HG02623 (cell line): ENCODE results near the gene SLC16A3.
A peak's percentile ranks its signal among the peaks of the same experiment; 100 is the strongest.

ENCODE experiments used
- ATAC-seq: cut with Tn5 transposase; IDR thresholded peaks from one replicate; pipeline ENCODE4 v1.9.1; 2021; ENCODE audit warnings: moderate library complexity; ENCODE audit not compliant: unreplicated experiment

SLC16A3 gene

GRCh38 chr17:82221341-82221902 is 7.4 kb upstream of the SLC16A3 start:
- ATAC-seq: no peak

- no peak for ATAC-seq
Observed at GRCh38 chr17:82222816-82223215, 6.0 kb upstream of the SLC16A3 start.

GRCh38 chr17:82223517-82223916 is 5.3 kb upstream of the SLC16A3 start:
- no peak for ATAC-seq

DNA sequence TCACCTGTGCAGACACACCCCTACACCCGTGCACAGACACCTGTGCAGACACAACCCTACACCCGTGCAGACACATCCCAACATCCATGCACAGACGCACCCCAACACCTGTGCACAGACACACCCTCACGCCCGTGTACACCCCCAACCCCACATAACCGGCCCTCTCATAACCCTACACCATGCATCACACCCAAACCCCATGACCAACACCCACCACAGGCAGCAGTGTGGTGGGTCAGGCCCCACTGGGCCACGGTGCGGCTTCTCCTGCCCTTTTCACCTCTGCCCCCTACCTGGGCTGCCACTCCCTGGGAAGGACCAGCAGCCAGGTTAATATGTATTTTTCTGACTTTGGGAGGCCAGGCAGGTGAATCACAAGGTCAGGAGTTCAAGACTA is 4.2 kb upstream of the SLC16A3 start:
- no peak for ATAC-seq

- no peak for ATAC-seq
Observed at GRCh38 chr17:82225368-82226029, 3.3 kb upstream of the SLC16A3 start.

DNA sequence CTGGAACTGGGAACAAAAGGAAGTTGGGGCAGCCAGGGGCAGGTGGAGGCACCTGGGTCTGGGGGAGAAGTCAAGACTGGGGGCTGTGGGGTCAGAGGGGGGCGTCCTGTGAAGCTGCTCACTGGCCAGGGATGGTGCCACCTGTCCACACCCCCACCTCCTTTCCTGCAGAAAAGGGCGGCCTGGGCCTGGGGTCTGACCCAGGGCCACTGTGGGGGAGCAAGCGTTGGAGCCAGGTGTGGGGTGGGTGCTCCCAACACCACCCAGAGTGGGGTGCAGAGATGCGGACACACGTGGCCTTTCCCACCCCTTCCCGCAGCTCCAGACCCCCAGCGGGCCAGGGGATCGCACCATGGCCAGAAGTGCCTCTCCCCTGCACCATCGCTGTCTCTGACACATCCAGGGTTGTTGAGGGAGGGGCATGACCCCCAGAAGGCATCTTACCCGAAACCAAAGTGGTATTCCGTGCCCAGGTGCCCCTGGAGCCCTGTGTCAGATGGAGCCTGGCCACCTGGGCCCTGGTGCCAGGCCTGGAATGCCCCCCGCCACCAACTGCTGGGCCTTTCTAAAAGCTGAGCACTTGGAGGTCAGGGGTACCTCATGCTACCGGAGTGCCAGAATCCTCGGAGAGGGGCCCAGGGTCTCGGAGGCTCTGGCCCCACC is 2.6 kb upstream of the SLC16A3 start:
- ATAC-seq: no peak

- no peak for ATAC-seq
Observed at GRCh38 chr17:82226809-82227628, 1.8 kb upstream of the SLC16A3 start.

DNA sequence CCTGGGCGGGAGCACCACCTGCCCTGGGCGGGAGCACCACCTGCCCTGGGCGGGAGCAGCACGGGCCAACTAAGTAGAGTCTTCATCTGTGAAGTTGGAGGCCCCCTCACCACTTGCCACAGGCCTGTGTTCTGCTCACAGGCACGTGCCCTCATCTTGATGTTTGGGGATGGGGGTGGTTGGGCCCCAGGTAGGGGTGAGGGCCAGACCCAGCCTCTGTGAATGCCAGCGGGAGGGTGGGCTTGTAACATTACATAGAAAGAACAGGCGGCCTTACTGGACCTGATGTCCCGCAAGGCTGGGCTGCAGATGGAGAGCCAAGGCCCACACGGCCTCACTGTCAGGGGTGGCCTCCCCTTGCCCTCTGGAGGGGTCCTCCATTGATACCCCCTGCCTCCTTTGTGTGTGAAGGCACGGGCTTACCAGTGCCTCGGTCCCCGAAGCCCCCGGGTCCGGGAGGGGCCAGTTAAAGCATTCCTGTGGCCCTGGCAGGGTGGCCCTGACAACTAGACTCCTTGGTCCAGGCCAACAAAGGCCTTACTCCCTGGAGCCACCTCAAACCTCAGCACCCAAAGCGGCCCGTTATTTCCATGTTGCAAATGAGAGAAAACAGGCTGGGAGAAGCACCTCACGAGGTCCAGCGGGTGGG is 1.1 kb upstream of the SLC16A3 start:
- no peak for ATAC-seq

DNA sequence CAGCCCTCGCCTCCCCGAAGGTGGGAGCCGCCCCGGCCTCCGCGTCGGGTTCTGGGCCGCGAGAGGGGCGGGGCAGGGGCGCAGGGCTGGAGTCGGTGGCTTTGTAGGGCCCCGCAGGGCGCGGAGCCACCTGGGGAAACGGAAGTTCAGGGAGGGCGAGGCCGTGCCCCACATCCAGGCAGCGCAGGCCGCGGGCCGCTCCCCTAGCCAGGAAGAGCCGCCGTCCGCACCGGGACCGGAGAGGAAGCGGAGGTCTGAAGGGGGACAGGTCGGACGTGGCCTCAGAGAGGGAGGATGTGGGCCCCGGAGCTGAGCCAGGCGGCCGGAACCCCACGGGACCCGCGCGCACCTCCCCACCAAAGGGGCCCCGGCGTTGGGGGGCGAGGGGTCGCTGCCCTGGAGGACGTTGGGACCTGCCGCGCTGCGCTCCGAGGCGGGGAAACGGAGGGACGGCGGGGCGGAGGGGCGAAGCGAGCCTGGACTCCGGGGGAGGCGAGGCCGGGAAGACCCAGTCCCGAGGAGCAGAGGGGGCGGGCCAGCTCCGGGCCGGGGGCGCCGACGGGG is 482 bp upstream of the SLC16A3 start:
- peak; percentile 24 for ATAC-seq

GRCh38 chr17:82229698-82230608 is 1.1 kb downstream of the SLC16A3 start:
- no peak for ATAC-seq

- peak; percentile 39 for ATAC-seq
Observed at GRCh38 chr17:82230609-82231311, 1.9 kb downstream of the SLC16A3 start.

DNA sequence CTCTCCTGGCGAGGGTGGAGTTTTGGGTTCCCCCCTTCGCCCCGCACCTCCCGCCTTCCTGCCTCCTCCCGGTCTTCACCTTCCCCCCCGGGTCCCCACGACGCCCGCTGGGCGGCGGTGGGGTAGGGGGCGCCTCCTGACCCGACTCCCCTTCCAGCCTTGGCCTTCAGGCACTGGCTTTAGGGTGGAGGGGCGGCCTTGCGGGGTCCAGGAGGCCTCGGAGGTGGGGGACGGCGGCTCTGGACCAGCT is 2.4 kb downstream of the SLC16A3 start:
- ATAC-seq: no peak

- ATAC-seq: no peak
Observed at GRCh38 chr17:82231562-82232321, 2.9 kb downstream of the SLC16A3 start.

GRCh38 chr17:82232322-82232820 is 3.5 kb downstream of the SLC16A3 start:
- no peak for ATAC-seq

GRCh38 chr17:82232876-82233785 is 4.3 kb downstream of the SLC16A3 start:
- ATAC-seq: no peak

DNA sequence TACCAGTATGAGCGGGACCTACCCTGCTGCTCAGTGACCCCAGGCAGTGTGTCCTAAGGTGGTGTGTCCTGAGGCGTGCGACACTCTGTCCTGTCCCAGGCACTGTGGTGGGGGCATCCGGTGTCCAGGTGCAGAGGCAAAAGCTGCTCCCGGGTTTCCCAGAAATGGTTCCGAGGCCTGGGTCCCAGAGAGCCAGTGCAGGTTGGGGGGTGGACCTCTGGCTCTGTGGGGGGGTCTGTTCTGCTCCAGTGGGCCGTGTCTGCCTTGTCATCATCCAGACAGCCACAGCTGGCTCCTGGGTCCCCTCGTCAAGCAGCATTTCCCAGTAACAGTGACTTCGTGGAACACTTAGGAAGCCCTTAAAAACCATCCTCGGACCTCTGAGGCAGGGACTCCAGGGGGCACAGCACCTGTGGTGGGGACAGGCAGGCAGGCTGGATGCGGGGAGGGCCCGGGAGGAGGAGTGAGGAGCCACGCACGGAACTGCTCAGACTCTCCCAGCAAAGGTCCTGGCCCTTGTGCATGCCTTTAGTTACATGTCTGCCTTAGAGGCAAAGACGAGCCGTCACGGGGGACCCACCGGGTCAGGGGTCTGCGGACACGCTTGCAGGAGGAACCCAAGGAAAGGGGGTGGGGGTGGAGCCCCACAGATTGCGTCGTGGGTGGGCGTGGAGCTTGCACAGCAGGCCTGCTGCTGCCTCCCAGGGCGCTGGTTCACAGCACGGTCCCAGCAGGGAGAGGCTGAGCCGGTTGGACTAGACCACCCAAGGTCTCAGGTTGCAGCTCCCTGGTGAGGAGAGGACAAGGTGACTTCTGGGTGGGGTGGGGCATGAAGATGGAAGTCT is 5.6 kb downstream of the SLC16A3 start:
- ATAC-seq: no peak
